ENCODE results near the gene CAPZA2. TPM values are rescaled to one million over a fixed set of nuclear protein-coding genes. Genes with fewer than 3 reads are reported as not detected.

Gene CAPZA2
- total RNA-seq, 2 donors from 2014 or later: 88.4 to 144 TPM

DNA sequence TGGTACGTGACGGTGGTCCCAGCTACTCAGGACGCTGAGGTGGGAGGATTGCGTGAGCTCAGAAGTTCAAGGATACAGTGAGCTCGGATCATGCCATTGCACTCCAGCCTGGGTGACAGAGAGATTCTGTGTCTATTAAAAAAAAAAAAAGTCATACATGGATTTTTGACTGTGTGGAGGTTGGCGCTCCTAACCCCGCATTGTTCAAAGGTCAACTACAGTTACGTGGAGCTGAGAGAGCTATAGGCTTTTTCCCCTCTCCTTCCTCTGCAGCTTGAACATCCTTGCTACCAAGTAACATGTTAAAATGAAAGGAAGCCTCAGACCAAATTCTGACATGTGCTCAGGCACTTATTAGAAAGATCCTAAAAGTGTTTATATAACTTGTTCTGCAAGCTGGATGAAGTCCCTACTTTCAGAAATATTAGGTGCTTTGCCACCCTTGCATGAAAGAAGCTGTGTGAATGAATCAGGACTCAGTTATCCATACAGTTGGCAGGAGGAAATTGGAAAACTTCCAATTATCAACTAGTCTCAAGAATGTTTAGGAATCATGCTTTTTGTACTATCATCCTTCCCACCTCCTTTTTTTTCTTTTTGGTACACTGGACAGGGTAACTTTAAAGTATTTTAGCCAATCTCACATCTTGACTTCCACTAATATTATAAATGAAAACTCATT lies 78.4 kb downstream of the CAPZA2 start:
- no peaks in the 10 kb centered on the region for H3K9me3 Mint-ChIP-seq
- peaks cover 14 to 18% of the 10 kb centered on the region in 2 donors for H3K27me3 Mint-ChIP-seq
- H3K36me3 Mint-ChIP-seq: no peaks in the 10 kb centered on the region
- H3K4me3 Mint-ChIP-seq: no peak overlapping the region
- DNase-seq (ENCODE audit: low spot score) (no peak), ATAC-seq (no peak)
- no peak overlapping the region for H3K27ac Mint-ChIP-seq
- peaks cover 0 to 6% of the 10 kb centered on the region in 2 donors for H3K4me1 Mint-ChIP-seq (ENCODE audit: low read depth in 2 of 2)

DNA sequence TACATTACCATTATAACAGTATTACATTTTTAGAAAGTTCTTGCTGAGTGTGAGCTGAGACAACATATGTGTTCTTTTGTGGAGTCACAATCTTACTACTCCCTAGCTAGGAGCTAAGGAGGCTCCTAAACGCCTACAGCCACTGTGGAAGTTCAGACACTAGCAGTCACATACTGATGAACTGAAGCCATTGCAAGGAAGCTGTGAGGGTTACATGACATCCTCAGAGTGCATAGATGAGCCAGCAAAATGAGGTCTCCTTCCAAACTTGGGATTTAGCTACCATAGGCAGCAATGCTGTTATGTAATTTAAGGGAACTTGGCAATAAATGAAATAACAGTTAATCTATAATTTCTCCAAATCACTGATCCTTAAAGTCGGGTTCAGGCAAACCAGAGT lies 80.1 kb downstream of the CAPZA2 start:
- H3K4me1 Mint-ChIP-seq (ENCODE audit: low read depth in 2 of 2): peaks cover 0 to 6% of the 10 kb centered on the region in 2 donors
- no peak overlapping the region for H3K4me3 Mint-ChIP-seq
- H3K27ac Mint-ChIP-seq: no peak overlapping the region
- ATAC-seq (no peak), DNase-seq (ENCODE audit: low spot score) (no peak)
- H3K27me3 Mint-ChIP-seq: peaks cover 8 to 9% of the 10 kb centered on the region in 2 donors
- no peaks in the 10 kb centered on the region for H3K36me3 Mint-ChIP-seq
- H3K9me3 Mint-ChIP-seq: no peaks in the 10 kb centered on the region

DNA sequence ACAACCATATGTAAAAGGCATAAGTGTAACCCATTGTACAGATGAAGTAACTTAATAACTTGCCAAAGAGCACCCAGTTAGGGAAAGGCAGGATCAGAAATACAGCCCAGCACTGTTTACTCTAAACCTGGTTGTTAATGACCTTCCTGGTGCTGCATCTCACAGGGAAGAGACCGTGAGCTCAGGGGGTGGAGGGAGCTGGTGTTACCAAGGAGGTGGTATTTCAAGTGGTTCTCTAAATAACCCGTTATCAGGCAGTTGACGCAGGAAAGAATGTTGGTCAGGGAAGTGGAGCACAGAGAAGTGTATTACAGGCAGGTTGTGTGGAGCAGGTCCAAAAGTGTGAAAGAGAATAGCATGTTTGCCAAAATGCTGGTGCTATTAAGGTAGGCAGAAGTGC lies 86.5 kb downstream of the CAPZA2 start:
- H3K36me3 Mint-ChIP-seq: no peaks in the 10 kb centered on the region
- H3K4me3 Mint-ChIP-seq: no peak overlapping the region
- no peak for DNase-seq (ENCODE audit: low spot score)
- no peak overlapping the region for H3K27ac Mint-ChIP-seq
- H3K9me3 Mint-ChIP-seq: no peaks in the 10 kb centered on the region
- ATAC-seq: no peak
- H3K27me3 Mint-ChIP-seq: peaks cover 6 to 10% of the 10 kb centered on the region in 2 donors
- H3K4me1 Mint-ChIP-seq (ENCODE audit: low read depth in 2 of 2): peaks cover 4 to 8% of the 10 kb centered on the region in 2 donors

DNA sequence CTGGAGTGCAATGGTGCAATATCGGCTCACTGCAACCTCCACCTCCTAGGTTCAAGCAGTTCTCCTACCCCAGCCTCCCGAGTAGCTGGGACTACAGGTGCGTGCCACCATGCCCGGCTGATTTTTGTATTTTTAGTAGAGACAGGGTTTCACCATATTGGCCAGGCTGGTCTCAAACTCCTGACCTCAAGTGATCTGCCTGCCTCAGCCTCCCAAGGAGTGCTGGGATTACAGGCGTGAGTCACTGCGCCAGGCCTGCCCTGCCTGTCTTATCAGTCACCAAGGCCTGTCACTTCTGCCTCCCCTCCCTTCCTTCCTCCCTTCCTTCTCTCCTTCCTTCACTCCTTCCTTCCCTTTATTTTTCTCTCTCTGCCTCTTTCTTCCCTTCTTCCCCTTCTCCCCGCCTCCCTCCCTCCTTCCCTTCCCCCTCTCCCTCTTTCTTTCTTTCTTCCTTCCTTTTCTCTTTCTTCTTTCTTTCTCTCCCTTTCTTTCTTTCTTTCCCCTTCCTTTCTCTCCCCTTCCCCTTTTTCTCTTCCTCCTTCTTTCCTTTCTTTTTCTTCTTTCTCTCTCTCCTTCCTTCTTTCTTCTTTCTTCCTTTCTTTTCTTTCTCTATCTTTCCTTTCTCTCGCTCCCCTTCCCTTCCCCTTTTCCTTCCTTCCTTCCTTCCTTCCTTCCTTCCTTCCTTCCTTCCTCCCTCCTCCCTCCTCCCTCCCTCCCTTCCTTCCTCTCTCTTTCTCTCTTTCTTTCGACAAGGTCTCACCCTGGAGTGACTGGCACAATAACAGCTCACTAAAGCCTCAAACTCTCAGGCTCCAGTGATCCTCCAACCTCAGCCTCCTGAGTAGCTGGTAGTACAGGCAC lies 87.8 kb downstream of the CAPZA2 start:
- ATAC-seq: no peak
- DNase-seq (ENCODE audit: low spot score): no peak
- Mint-ChIP-seq H3K36me3 (no peaks in the 10 kb centered on the region), H3K4me3 (no peak overlapping the region), H3K9me3 (no peaks in the 10 kb centered on the region), H3K27ac (no peak overlapping the region), H3K4me1 (ENCODE audit: low read depth in 2 of 2) (peaks cover 12 to 17% of the 10 kb centered on the region in 2 donors), H3K27me3 (peaks cover 6 to 10% of the 10 kb centered on the region in 2 donors)

DNA sequence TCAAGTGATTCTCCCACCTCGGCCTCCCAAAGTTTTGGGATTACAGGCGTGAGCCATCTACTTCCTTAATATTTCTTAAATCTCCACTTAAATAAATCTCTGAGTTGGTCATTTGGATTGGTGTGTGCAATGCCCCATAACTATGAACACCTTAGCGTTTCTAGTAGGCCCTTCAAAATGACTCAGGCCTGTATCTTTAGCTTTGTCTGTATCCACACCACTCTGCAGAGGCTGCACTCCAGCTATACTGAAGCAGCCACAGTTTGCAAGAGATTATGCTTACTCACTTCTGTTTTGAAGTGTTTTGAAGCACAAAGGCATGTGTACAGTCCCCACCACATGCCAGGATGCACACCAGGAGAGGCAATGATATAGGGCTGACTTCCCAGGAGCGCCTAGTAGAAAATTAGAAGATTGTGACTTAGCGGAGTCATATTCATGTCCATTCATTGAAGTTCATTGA lies 88.5 kb downstream of the CAPZA2 start:
- no peak for ATAC-seq
- Mint-ChIP-seq H3K27ac (no peak overlapping the region), H3K9me3 (no peaks in the 10 kb centered on the region), H3K27me3 (peaks cover 6 to 10% of the 10 kb centered on the region in 2 donors), H3K36me3 (no peaks in the 10 kb centered on the region), H3K4me1 (ENCODE audit: low read depth in 2 of 2) (peaks cover 16 to 24% of the 10 kb centered on the region in 2 donors), H3K4me3 (no peak overlapping the region)
- no peak for DNase-seq (ENCODE audit: low spot score)

DNA sequence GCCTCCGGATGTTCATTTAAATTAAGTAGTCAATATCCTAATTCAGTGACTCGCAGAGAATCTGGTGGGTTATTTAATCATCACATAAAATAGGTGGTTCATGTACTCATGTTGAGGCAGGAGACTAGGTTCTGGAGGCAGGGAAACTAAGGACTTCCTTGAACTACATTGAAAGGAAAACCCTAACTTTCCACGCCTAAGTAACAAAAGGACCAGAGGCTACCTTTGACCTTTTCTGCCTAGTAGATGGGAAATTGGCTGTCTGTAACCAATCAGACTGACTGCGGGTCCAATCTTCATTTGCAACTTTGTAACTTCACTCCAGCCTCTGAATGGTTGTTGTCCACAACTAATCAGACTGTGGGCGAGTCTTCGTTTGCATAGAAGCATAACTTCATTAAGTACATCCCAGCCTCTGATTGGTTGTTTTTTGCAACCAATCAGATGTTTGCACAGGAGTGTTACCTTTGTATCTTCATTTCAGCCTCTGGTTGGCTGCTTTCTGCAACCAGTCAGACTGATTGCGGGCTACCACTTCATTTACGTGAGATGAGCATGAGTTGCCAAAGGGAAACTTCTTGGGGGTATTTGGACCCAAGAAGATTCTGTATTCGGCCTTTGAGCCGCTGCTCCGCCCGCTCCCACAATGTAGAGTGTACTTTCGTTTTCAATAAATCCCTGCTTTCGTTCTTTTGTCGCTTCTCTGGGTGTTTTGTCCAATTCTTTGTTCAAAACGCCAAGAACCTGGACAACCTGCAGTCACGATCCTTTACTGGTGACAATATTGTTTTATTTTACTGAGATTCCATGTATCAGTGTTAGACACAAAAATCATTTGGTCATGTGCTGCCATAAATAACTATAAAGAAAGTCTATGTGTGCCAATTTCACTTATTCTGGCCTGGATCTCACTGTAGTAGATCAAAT lies 89.2 kb downstream of the CAPZA2 start:
- no peak overlapping the region for H3K27ac Mint-ChIP-seq
- H3K27me3 Mint-ChIP-seq: peaks cover 6 to 10% of the 10 kb centered on the region in 2 donors
- ATAC-seq (no peak), DNase-seq (ENCODE audit: low spot score) (no peak)
- H3K4me1 Mint-ChIP-seq (ENCODE audit: low read depth in 2 of 2): peaks cover 21 to 25% of the 10 kb centered on the region in 2 donors
- peak overlapping the region; percentile 25 for H3K4me3 Mint-ChIP-seq
- H3K36me3 Mint-ChIP-seq: no peaks in the 10 kb centered on the region
- no peaks in the 10 kb centered on the region for H3K9me3 Mint-ChIP-seq

DNA sequence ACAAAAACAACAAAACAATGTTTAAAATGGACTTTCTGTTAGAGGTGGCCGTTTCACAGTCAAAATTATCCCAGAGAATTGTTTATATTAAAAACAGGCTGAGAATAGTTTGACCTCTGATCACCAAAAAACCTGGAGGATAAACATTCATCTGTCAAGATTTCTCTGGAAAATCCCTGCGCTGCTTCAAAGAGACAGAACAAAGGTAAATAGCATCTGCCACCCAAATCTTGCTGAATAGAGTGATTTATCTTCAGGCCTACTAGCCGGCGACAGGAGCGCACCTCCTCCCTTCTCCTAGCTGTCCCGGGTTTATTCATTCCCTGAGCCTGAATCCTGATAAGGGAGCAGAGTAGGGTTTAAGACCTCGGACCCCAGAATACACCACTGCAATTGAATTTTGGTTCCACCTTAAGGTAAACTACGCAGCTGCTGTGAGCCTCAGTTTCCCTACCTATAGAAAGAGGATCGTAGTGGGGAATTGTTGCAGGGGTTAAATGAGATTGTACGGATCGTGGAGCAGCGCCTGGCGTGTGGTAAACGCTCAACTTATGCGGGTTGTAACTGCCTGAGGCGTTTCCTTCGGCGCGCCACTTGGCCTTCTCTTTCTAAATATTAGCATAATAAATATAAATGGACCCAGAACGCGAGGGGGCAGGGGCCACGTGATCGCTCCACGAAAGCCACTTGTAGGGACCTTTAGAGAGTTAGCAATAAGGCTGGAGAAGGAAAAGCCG lies 90.4 kb downstream of the CAPZA2 start:
- Mint-ChIP-seq H3K36me3 (no peaks in the 10 kb centered on the region), H3K27ac (peak overlapping the region; percentile 59 to 65), H3K4me1 (ENCODE audit: low read depth in 2 of 2) (peaks cover 22 to 25% of the 10 kb centered on the region in 2 donors), H3K27me3 (peaks cover 6 to 10% of the 10 kb centered on the region in 2 donors), H3K9me3 (no peaks in the 10 kb centered on the region), H3K4me3 (peak overlapping the region; percentile 86)
- DNase-seq (ENCODE audit: low spot score): no peak
- peak in 1 of 2 donors; percentile 7 for ATAC-seq

DNA sequence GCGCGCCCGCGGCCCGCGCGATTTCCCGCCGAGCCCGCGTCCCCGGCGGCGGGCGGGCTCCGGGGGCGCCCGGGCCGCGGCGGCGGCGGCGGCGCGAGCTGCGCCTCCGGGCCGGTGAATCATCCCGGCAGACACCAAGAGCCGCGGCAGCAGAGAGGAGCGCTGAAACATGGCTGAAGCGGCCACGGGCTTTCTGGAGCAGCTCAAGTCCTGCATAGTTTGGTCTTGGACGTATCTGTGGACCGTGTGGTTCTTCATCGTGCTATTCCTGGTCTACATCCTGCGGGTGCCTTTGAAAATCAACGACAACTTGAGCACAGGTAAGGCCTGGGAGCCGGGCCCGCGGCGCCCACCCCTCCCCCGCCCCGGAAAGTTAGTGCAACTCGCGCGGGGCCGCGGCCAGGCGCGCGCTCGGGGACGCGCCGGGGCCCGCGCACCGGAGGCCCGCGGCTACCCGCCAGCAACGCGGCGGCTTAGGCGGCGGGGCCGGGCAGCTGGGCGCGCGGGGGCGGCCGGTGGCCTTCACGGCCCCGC lies 91.1 kb downstream of the CAPZA2 start, which contains the start of gene ST7:
ST7 (plus strand) TSS at position 130 of the 534 bp plus-strand sequence; CDS start at position 170, 40 bp downstream.
- Mint-ChIP-seq H3K27ac (peak within 1 kb of the TSS; percentile 68 to 82), H3K4me1 (ENCODE audit: low read depth in 2 of 2) (peaks cover 22 to 25% of the 10 kb centered on the region in 2 donors), H3K4me3 (peak within 1 kb of the TSS; percentile 88), H3K36me3 (no peaks in the 10 kb centered on the region), H3K27me3 (peaks cover 6 to 10% of the 10 kb centered on the region in 2 donors), H3K9me3 (no peaks in the 10 kb centered on the region)
- ATAC-seq: peak; percentile 84 to 88
- peak; percentile 71 for DNase-seq (ENCODE audit: low spot score)

DNA sequence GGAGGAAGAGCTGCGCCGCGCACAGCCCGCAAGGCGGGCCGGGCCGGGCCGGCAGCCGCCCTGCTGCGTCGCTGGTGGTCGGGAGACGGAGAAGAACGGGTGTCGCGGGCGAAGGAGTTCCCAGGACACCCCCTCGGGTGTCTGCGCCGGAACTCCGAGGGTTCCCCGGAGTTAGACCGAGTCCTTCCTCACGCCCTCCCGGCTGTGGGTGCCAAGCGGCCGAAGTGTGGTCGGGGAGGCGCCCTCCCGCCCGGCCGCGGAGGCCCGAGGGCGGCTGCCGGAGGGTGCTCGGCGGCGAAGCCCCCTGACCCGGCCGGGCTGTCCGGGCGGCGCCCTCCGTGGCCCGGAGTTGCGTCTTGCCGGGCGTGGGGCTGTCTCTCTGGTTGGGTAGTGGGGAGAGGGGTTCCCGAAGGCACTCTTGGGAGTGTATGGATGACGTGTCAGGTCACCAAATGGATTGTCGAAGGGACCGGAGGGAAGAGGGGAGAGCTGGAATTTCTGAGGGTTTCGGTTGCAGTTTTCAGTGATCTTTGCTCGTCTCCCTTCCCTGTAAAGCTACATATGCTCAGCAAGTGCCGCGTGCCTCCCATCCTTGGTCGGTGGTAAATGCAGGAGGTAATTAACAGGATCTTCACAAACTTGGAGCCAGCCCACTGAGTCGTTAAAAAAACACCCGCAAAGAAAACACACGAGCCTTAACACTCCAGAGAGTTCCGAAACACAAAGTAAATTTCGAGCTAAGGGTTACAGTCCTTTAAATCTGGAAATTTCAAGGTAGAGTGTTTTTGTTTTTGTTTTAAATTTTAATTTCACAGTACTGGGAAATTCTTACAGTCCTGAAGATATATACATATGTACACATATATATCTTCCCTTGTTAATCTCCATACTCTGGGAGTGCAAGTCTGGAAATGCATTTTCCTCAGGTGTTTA lies 91.8 kb downstream of the CAPZA2 start:
- Mint-ChIP-seq H3K9me3 (no peaks in the 10 kb centered on the region), H3K27ac (peak overlapping the region; percentile 68 to 82), H3K4me3 (peak overlapping the region; percentile 88), H3K36me3 (no peaks in the 10 kb centered on the region), H3K4me1 (ENCODE audit: low read depth in 2 of 2) (peaks cover 22 to 25% of the 10 kb centered on the region in 2 donors), H3K27me3 (peaks cover 3 to 10% of the 10 kb centered on the region in 2 donors)
- no peak for DNase-seq (ENCODE audit: low spot score)
- peak in 1 of 2 donors; percentile 55 for ATAC-seq

DNA sequence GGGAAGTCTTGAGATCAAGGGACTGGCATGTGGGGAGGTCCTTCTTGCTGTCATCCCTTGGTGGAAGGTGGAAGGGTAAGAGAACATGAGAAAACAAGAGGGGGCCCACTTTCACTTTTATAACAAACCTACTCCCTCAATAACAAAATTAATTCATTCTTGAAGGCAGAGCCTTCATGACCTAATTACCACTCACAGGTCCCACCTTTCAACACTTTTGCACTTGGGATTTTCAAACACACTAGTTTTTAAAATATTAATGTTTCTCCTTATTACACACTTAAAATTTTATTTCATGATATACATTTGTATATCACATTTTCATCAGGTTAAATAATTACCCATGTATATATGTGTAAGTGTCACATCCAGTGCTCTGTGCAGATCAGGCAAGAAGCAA lies 93.0 kb downstream of the CAPZA2 start:
- Mint-ChIP-seq H3K27ac (peak overlapping the region; percentile 68 to 82), H3K36me3 (no peaks in the 10 kb centered on the region), H3K27me3 (peaks cover 2 to 8% of the 10 kb centered on the region in 2 donors)

DNA sequence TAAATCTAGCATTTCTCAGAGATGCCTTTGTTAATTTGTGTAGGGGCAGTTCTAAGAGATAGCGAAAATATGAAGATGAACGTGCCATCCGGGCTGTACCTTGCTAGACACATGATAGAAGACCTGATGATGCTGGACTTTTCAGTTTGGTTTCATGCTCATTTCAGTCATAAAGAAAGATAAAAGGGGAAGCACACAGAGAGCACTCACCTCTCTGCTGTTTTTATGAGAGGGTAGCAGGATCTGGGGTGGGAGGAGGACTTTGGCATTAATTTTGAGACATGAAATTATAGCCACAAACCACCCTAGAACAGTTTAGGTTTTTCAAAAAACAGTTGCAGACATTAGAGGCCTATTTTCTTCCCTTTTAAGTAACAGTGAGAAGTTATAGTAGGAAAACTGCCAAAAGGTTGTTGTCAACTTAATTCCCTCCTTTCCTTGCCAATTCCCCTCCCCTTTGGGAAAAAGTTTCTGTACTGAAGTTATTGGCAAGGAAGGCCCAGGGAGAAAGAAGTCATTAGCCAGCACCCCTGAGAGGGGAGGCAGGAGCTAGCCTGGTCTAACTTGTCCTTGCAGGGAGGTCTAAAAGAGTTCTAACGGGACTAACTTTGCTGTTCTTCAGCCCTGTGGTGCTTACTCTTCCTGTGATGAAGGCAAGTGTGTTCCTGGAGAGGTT lies 93.6 kb downstream of the CAPZA2 start:
- no peaks in the 10 kb centered on the region for H3K9me3 Mint-ChIP-seq
- peak in 1 of 2 donors; percentile 43 for ATAC-seq
- no peaks in the 10 kb centered on the region for H3K36me3 Mint-ChIP-seq
- peak overlapping the region; percentile 88 for H3K4me3 Mint-ChIP-seq
- H3K27ac Mint-ChIP-seq: peak overlapping the region in 1 of 2 donors; percentile 68
- peaks cover 1 to 2% of the 10 kb centered on the region in 2 donors for H3K27me3 Mint-ChIP-seq
- H3K4me1 Mint-ChIP-seq (ENCODE audit: low read depth in 2 of 2): peaks cover 22 to 26% of the 10 kb centered on the region in 2 donors
- DNase-seq (ENCODE audit: low spot score): no peak

More for the DNA sequence above, 93.0 kb downstream of the CAPZA2 start:
- ATAC-seq (no peak), DNase-seq (ENCODE audit: low spot score) (no peak)
- peak overlapping the region; percentile 88 for H3K4me3 Mint-ChIP-seq
- peaks cover 22 to 25% of the 10 kb centered on the region in 2 donors for H3K4me1 Mint-ChIP-seq (ENCODE audit: low read depth in 2 of 2)
- no peaks in the 10 kb centered on the region for H3K9me3 Mint-ChIP-seq

Measured in natural killer cell treated with Interleukin-12 subunit alpha and Interleukin-12 subunit beta and Interleukin-15 and Interleukin-18, amount 100 ng/mL, for 72 hours (primary cell).